GM12878 (cell line): ENCODE results near the gene PGGT1B. TPM values are rescaled to one million over a fixed set of nuclear protein-coding genes. Genes with fewer than 3 reads are reported as not detected.

Source experiments
- ASH2L ChIP-seq: fragments of 300-600, 200-600 bp; sonication (generic); IDR thresholded peaks from 2 replicates; pipeline ENCODE4 v1.6.1; 2017; ENCODE audit warnings: low read depth, mild to moderate bottlenecking, borderline replicate concordance
- IRF4 ChIP-seq: IDR thresholded peaks from 2 replicates; pipeline ENCODE4 v1.6.1; 2011; ENCODE audit warnings: low read depth, low read length
- KAT2A ChIP-seq: conservative IDR thresholded peaks from 2 replicates; pipeline ENCODE4 v1.6.1; 2011; ENCODE audit warnings: low read depth, low read length; ENCODE audit not compliant: control insufficient read depth
- MTA2 ChIP-seq: fragments of 450-650 bp; IDR thresholded peaks from 2 replicates; pipeline ENCODE4 v1.6.1; 2016; ENCODE audit warnings: low read depth, mild to moderate bottlenecking, moderate library complexity
- MYC ChIP-seq: IDR thresholded peaks from 2 replicates; pipeline ENCODE4 v1.6.1; 2011; ENCODE audit warnings: mild to moderate bottlenecking, low read length, moderate library complexity, inconsistent platforms; ENCODE audit not compliant: insufficient read depth, insufficient replicate concordance, insufficient read length, severe bottlenecking
- NBN ChIP-seq: fragments of 450-650 bp; IDR thresholded peaks from 2 replicates; pipeline ENCODE4 v1.6.1; 2016
- NR2F1 ChIP-seq: fragments of 450-650 bp; conservative IDR thresholded peaks from 2 replicates; pipeline ENCODE4 v1.6.1; 2017; ENCODE audit warnings: mild to moderate bottlenecking
- PML ChIP-seq: IDR thresholded peaks from 2 replicates; pipeline ENCODE4 v1.6.1; 2012; ENCODE audit warnings: low read length, inconsistent platforms
- SIX5 ChIP-seq: IDR thresholded peaks from 2 replicates; pipeline ENCODE4 v1.6.1; 2011; ENCODE audit warnings: mild to moderate bottlenecking, low read depth, low read length, moderate library complexity; ENCODE audit not compliant: severe bottlenecking
- SMC3 ChIP-seq: IDR thresholded peaks from 2 replicates; pipeline ENCODE4 v1.6.1; 2011; ENCODE audit warnings: low read length, improper control_type of control experiment, borderline replicate concordance
- STAT3 ChIP-seq: IDR thresholded peaks from 2 replicates; pipeline ENCODE4 v1.6.1; 2011; ENCODE audit warnings: low read depth, low read length, improper control_type of control experiment
- TARDBP ChIP-seq: IDR thresholded peaks from 2 replicates; pipeline ENCODE4 v1.6.1; 2016; ENCODE audit warnings: borderline replicate concordance
- polyA plus RNA-seq, 11 experiments: library from polyadenylated mRNA; depleted of rRNA in 4 of 11; unstranded in 6 of 11; stranded (reverse) in 5 of 11; fragments of >200 nt; fragmentation: Nextera tagmentation in 4 of 11; fragmentation: Illumina TruSeq in 1 of 11; extraction: Ambion mirVana in 4 of 11; extraction: Trizol in 1 of 11; gene quantifications; 1 replicate in 1 of 11; 2 replicates in 10 of 11; pipeline versions ENCODE4 v1.2.1 to v1.2.3, GENCODE V29; 2011 to 2016; ENCODE audit warnings: inconsistent platforms in 2 of 11, missing spikeins in 2 of 11, low read depth in 1 of 11
- total RNA-seq, 4 experiments: library from RNA; depleted of rRNA in 3 of 4; stranded (reverse); fragments of >200 nt in 3 of 4; fragmentation: Illumina TruSeq in 1 of 4; extraction: Trizol in 1 of 4; gene quantifications; 2 replicates each; pipeline versions ENCODE4 v1.2.1 to v1.2.3, GENCODE V29; 2013 to 2021
- TF ChIP-seq, protein P1 (sequence below): IDR thresholded peaks from 2 replicates; pipeline ENCODE4 v1.6.1; 2012; ENCODE audit warnings: improper control_type of control experiment, low read depth, low read length; ENCODE audit not compliant: insufficient replicate concordance
- TF ChIP-seq, protein P2 (sequence below): IDR thresholded peaks from 2 replicates; pipeline ENCODE4 v1.6.1; 2011; ENCODE audit warnings: mild to moderate bottlenecking, low read depth, low read length, moderate library complexity; ENCODE audit not compliant: insufficient replicate concordance
- TF ChIP-seq, protein P3 (sequence below): fragments of 450-650 bp; IDR thresholded peaks from 2 replicates; pipeline ENCODE4 v1.6.1; 2014; ENCODE audit warnings: mild to moderate bottlenecking
- TF ChIP-seq, protein P4 (sequence below): fragments of 450-650 bp; IDR thresholded peaks from 2 replicates; pipeline ENCODE4 v1.6.1; 2016; ENCODE audit warnings: mild to moderate bottlenecking

PGGT1B gene
- total and polyA plus RNA-seq, 10 of the 15 experiments (the other 5 are each of a cell fraction or from before 2014, with no cell fraction given): 5.0 to 38.4 (median 13.9) TPM

DNA sequence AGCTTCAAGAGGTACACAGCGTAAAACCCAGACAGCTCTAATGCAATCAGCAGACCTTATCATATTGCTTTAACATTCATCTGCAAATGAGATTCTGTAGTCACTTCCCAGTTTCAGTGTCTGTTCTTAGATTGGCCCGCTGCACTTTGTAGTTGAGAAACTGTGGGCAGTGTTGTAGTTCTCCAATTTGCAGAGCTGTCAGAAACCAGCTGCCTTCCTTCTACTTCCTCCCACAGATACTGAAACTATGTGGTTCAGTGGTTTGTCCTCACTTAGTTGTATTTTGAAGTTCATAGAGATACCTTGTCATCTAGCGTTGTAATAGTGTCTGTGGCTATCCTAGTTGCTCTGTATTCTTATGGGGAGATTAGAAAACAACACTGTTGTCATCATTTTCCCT, 53.4 kb downstream of the PGGT1B start (continued):
- TF ChIP-seq, protein P1, sequence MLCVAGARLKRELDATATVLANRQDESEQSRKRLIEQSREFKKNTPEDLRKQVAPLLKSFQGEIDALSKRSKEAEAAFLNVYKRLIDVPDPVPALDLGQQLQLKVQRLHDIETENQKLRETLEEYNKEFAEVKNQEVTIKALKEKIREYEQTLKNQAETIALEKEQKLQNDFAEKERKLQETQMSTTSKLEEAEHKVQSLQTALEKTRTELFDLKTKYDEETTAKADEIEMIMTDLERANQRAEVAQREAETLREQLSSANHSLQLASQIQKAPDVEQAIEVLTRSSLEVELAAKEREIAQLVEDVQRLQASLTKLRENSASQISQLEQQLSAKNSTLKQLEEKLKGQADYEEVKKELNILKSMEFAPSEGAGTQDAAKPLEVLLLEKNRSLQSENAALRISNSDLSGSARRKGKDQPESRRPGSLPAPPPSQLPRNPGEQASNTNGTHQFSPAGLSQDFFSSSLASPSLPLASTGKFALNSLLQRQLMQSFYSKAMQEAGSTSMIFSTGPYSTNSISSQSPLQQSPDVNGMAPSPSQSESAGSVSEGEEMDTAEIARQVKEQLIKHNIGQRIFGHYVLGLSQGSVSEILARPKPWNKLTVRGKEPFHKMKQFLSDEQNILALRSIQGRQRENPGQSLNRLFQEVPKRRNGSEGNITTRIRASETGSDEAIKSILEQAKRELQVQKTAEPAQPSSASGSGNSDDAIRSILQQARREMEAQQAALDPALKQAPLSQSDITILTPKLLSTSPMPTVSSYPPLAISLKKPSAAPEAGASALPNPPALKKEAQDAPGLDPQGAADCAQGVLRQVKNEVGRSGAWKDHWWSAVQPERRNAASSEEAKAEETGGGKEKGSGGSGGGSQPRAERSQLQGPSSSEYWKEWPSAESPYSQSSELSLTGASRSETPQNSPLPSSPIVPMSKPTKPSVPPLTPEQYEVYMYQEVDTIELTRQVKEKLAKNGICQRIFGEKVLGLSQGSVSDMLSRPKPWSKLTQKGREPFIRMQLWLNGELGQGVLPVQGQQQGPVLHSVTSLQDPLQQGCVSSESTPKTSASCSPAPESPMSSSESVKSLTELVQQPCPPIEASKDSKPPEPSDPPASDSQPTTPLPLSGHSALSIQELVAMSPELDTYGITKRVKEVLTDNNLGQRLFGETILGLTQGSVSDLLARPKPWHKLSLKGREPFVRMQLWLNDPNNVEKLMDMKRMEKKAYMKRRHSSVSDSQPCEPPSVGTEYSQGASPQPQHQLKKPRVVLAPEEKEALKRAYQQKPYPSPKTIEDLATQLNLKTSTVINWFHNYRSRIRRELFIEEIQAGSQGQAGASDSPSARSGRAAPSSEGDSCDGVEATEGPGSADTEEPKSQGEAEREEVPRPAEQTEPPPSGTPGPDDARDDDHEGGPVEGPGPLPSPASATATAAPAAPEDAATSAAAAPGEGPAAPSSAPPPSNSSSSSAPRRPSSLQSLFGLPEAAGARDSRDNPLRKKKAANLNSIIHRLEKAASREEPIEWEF: peak; percentile 64
- TF ChIP-seq SMC3: no peak
- TF ChIP-seq TARDBP: 0 out of 2 replicates have a peak, but pooled peaks have one; percentile 26
- TF ChIP-seq NR2F1: peak; percentile 60
- no peak for TF ChIP-seq KAT2A
- TF ChIP-seq MYC: no peak
- TF ChIP-seq, protein P2, sequence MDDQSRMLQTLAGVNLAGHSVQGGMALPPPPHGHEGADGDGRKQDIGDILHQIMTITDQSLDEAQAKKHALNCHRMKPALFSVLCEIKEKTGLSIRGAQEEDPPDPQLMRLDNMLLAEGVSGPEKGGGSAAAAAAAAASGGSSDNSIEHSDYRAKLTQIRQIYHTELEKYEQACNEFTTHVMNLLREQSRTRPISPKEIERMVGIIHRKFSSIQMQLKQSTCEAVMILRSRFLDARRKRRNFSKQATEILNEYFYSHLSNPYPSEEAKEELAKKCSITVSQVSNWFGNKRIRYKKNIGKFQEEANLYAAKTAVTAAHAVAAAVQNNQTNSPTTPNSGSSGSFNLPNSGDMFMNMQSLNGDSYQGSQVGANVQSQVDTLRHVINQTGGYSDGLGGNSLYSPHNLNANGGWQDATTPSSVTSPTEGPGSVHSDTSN: peak; percentile 90
- TF ChIP-seq NBN: peak; percentile 73; the same call in 1 of the 2 replicates
- peak; percentile 97 for TF ChIP-seq MTA2
- no peak for TF ChIP-seq SIX5
- TF ChIP-seq, protein P3, sequence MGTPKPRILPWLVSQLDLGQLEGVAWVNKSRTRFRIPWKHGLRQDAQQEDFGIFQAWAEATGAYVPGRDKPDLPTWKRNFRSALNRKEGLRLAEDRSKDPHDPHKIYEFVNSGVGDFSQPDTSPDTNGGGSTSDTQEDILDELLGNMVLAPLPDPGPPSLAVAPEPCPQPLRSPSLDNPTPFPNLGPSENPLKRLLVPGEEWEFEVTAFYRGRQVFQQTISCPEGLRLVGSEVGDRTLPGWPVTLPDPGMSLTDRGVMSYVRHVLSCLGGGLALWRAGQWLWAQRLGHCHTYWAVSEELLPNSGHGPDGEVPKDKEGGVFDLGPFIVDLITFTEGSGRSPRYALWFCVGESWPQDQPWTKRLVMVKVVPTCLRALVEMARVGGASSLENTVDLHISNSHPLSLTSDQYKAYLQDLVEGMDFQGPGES: no peak
- TF ChIP-seq ASH2L: no peak
- 0 out of 2 replicates have a peak, but pooled peaks have one; percentile 83 for TF ChIP-seq STAT3
- TF ChIP-seq PML: peak; percentile 49; the same call in 1 of the 2 replicates
- TF ChIP-seq, protein P4, sequence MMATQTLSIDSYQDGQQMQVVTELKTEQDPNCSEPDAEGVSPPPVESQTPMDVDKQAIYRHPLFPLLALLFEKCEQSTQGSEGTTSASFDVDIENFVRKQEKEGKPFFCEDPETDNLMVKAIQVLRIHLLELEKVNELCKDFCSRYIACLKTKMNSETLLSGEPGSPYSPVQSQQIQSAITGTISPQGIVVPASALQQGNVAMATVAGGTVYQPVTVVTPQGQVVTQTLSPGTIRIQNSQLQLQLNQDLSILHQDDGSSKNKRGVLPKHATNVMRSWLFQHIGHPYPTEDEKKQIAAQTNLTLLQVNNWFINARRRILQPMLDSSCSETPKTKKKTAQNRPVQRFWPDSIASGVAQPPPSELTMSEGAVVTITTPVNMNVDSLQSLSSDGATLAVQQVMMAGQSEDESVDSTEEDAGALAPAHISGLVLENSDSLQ: peak; percentile 89
- TF ChIP-seq IRF4: peak; percentile 77
